Endothelial cell of umbilical vein (primary cell): ENCODE results near the gene ROCK2. TPM values are rescaled to one million over a fixed set of nuclear protein-coding genes. Genes with fewer than 3 reads are reported as not detected.
A peak's percentile ranks its signal among the peaks of the same experiment; 100 is the strongest.

ENCODE experiments used
- BruUV-seq: library from RNA; stranded (reverse); fragments of 400-500 nt; replicated peaks from 2 replicates; lab custom pipeline; 2021; lab: Mats Ljungman, UMichigan
- CTCF ChIA-PET: fragments of 300-600, 350-600 bp; sonication (Branson Sonifier 250); formaldehyde crosslinking; loops from one replicate; lab custom pipeline; 2021; ENCODE audit warnings: antibody characterized with exemption, inconsistent platforms; lab: Charles Lee
- POLR2A ChIA-PET: fragments of 300-600, 350-600 bp; sonication (Branson Sonifier 250); formaldehyde crosslinking; loops from one replicate; lab custom pipeline; 2021; ENCODE audit warnings: antibody characterized with exemption, inconsistent platforms; lab: Charles Lee
- DNase-seq: peaks from one replicate; pipeline ENCODE4 v3.0.0-alpha.2; 2011; ENCODE audit warnings: low read depth, low spot score
- FAIRE-seq: peaks from 2 replicates; lab custom pipeline; 2011; peaks lifted over from hg19 to GRCh38; lab: Jason Lieb, UNC
- H2AFZ ChIP-seq: 2 replicates; pipeline ENCODE4 v1.6.0; 2012; ENCODE audit warnings: low read depth, low read length, control low read depth, inconsistent platforms
- H3K27ac ChIP-seq: 2 replicates; pipeline ENCODE4 v1.5.1; 2011; ENCODE audit warnings: low read depth, mild to moderate bottlenecking, control low read depth, low read length, moderate library complexity; ENCODE audit not compliant: insufficient read depth
- H3K27me3 ChIP-seq, 2 experiments: 2 replicates each; pipeline versions ENCODE4 v1.6.0 to v1.6.1; 2011; ENCODE audit warnings: low read length in 2 of 2, mixed read lengths in 1 of 2; ENCODE audit not compliant: control insufficient read depth in 2 of 2, insufficient read depth in 2 of 2
- H3K36me3 ChIP-seq, 2 experiments: 2 replicates in 1 of 2; 3 replicates in 1 of 2; pipeline ENCODE4 v1.5.1; 2011; ENCODE audit warnings: low read length in 2 of 2, mild to moderate bottlenecking in 1 of 2, moderate library complexity in 1 of 2; ENCODE audit not compliant: control insufficient read depth in 2 of 2, insufficient read depth in 2 of 2; ENCODE audit errors: extremely low read depth in 1 of 2
- H3K4me1 ChIP-seq: 3 replicates; pipeline ENCODE4 v1.5.1; 2011; ENCODE audit warnings: mild to moderate bottlenecking, low read length; ENCODE audit not compliant: control insufficient read depth, insufficient read depth; ENCODE audit errors: extremely low read depth
- H3K4me2 ChIP-seq: 2 replicates; pipeline ENCODE4 v1.6.1; 2011; ENCODE audit warnings: low read length, control low read depth, mixed read lengths; ENCODE audit not compliant: insufficient read depth
- H3K4me3 ChIP-seq, 3 experiments: fragments of 200-600 bp in 1 of 3; sonication (generic), shearing (Covaris generic) in 1 of 3; replicated peaks in 1 of 3; 2 replicates each; pipeline ENCODE4 v1.5.1; 2011 to 2016; ENCODE audit warnings: control low read depth in 3 of 3, low read length in 3 of 3, mild to moderate bottlenecking in 2 of 3, inconsistent platforms in 1 of 3, low read depth in 1 of 3, moderate library complexity in 1 of 3; ENCODE audit not compliant: insufficient read depth in 1 of 3
- H3K79me2 ChIP-seq: 2 replicates; pipeline ENCODE4 v1.6.0; 2012; ENCODE audit warnings: low read length, inconsistent platforms; ENCODE audit not compliant: control insufficient read depth, insufficient read depth
- H3K9ac ChIP-seq: replicated peaks from 2 replicates; pipeline ENCODE3; 2011; ENCODE audit warnings: low read length, control low read depth; ENCODE audit not compliant: insufficient read depth; ENCODE audit errors: extremely low read depth
- H3K9me1 ChIP-seq: replicated peaks from 3 replicates; pipeline ENCODE4 v1.6.0; 2011; ENCODE audit warnings: mild to moderate bottlenecking, low read length; ENCODE audit not compliant: control insufficient read depth, insufficient read depth; ENCODE audit errors: extremely low read depth
- H3K9me3 ChIP-seq: replicated peaks from 2 replicates; pipeline ENCODE4 v1.5.1; 2012; ENCODE audit warnings: low read length, inconsistent platforms; ENCODE audit not compliant: control insufficient read depth, insufficient read depth
- H4K20me1 ChIP-seq: replicated peaks from 2 replicates; pipeline ENCODE3; 2011; ENCODE audit warnings: mild to moderate bottlenecking, low read length; ENCODE audit not compliant: control insufficient read depth, insufficient read depth; ENCODE audit errors: extremely low read depth
- EZH2 ChIP-seq: IDR thresholded peaks from 2 replicates; pipeline ENCODE4 v1.6.1; 2012; ENCODE audit warnings: borderline replicate concordance, low read depth, mild to moderate bottlenecking, moderate library complexity, low read length, inconsistent platforms; ENCODE audit not compliant: severe bottlenecking
- FOS ChIP-seq: IDR thresholded peaks from 2 replicates; pipeline ENCODE4 v1.6.1; 2011; ENCODE audit warnings: mild to moderate bottlenecking, low read length, moderate library complexity, borderline replicate concordance; ENCODE audit not compliant: insufficient read depth
- GATA2 ChIP-seq: IDR thresholded peaks from 2 replicates; pipeline ENCODE4 v1.7.0; 2011; ENCODE audit warnings: low read depth, mild to moderate bottlenecking, moderate library complexity, mixed read lengths, low read length; ENCODE audit not compliant: insufficient read length, insufficient read depth
- JUN ChIP-seq: IDR thresholded peaks from 2 replicates; pipeline ENCODE4 v1.6.1; 2011; ENCODE audit warnings: borderline replicate concordance, low read depth; ENCODE audit not compliant: insufficient read length, insufficient read depth
- MYC ChIP-seq: IDR thresholded peaks from one replicate; pipeline ENCODE4 v1.6.1; 2011; ENCODE audit warnings: mild to moderate bottlenecking, low read depth, low read length
- POLR2A ChIP-seq: IDR thresholded peaks from 2 replicates; pipeline ENCODE4 v1.6.1; 2012; ENCODE audit warnings: low read depth, mild to moderate bottlenecking, control low read depth, low read length
- dilution Hi-C: fragments of 300-500 bp; cut with MboI; formaldehyde crosslinking; loops from one replicate; pipeline ENCODE4 v1.15.0; 2019; ENCODE audit warnings: low sequenced_read_pairs; ENCODE audit not compliant: extremely low pct_ligation_motif_present
- intact Hi-C: fragments of 100-400 bp; cut with micrococcal nuclease; formaldehyde crosslinking; loops from one replicate; pipeline ENCODE4 v1.10.0; 2022
- polyA plus RNA-seq, 4 experiments: library from polyadenylated mRNA; depleted of rRNA in 3 of 4; stranded (reverse) in 3 of 4; unstranded in 1 of 4; fragments of >200 nt; gene quantifications; 2 replicates each; pipeline versions ENCODE4 v1.2.1 to v1.2.3, GENCODE V29; 2011 to 2012; ENCODE audit warnings: missing spikeins in 1 of 4
- total RNA-seq: library from RNA; stranded (reverse); gene quantifications from 2 replicates; pipeline ENCODE4 v1.2.3, GENCODE V29; 2021
- TF ChIP-seq, protein P1 (sequence below): IDR thresholded peaks from 2 replicates; pipeline ENCODE4 v1.6.1; 2011; ENCODE audit not compliant: insufficient read depth, insufficient read length
- TF ChIP-seq, protein P2 (sequence below), 2 donors: IDR thresholded peaks; 1 replicate in 1 of 2; 2 replicates in 1 of 2; pipeline ENCODE4 v1.5.1; 2011; ENCODE audit warnings: low read length in 2 of 2, mild to moderate bottlenecking in 2 of 2, moderate library complexity in 2 of 2, control low read depth in 1 of 2, inconsistent platforms in 1 of 2, low read depth in 1 of 2; ENCODE audit not compliant: insufficient read depth in 1 of 2; ENCODE audit errors: extremely low read depth in 1 of 2

ROCK2 gene
- total and polyA plus RNA-seq, 2 donors (not counting 3 experiments of a cell fraction or from before 2014, with no cell fraction given), result 5.2 to 56.5 TPM

DNA sequence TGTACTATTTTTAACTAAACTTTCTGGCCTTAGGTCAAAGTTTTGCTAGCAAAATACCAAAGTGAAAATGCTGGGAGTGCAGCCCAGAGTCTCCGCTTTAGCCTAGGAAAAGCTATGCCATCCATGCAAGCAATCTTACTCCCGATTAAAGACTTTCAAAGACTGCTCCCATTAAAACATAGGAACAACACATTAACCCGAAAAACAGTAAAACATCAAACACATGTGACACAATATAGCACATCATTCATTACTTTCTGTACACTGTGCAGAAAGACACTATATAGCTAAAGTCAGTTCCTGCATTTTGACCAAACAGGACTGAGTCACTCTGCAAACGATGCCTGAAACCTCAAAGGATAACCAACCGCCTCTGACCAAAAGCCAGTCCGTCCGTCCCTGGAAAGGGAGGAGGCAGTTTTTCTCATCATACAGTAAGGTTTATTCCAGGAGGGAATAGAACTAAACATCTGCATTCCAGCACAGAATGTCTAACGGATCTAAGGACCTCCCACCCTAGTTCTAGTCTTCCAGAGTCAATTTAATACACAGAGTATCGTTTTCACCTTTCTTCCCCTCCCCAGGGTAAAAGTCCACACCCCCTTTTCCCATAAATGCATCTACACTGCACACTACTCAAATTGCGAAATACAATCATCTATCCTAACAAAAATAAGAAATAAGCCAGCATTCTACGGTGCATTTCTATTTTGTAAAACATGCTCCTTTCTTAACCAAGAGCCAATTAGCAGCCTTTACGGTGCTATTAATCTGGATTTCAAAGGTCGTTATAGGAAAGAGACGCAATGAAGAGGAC is 1.7 kb downstream of the ROCK2 start:
- no peaks in the 10 kb centered on the region for H3K9me3 ChIP-seq
- ChIA-PET CTCF (interaction anchor here (0.7 to 5.2 kb wide), 9 partner anchors 33 to 510 kb away, joined by 3 to 67 read pairs (median 5); a partner anchor contains a TSS), POLR2A (no interaction called here)
- H3K4me2 ChIP-seq, result peak overlapping the region; percentile 97
- no peak overlapping the region for H2AFZ ChIP-seq
- peak overlapping the region; percentile 88 for H3K9ac ChIP-seq
- H3K79me2 ChIP-seq, result peaks cover 64% of the 10 kb centered on the region
- intact Hi-C loops, result loop anchor here (1.0 to 5.0 kb wide), 7 partner anchors 32 to 530 kb away; partner anchors contain the start of gene PDIA6
- TSS peak; percentile 19 for BruUV-seq
- peak overlapping the region; percentile 5 for H3K27ac ChIP-seq
- FAIRE-seq, result peak; percentile 92
- peaks cover 12% of the 10 kb centered on the region for H4K20me1 ChIP-seq
- TF ChIP-seq, protein P1, sequence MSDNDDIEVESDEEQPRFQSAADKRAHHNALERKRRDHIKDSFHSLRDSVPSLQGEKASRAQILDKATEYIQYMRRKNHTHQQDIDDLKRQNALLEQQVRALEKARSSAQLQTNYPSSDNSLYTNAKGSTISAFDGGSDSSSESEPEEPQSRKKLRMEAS, result no peak
- peak; percentile 60 for TF ChIP-seq FOS
- TF ChIP-seq MYC, result no peak
- no peak for TF ChIP-seq POLR2A
- TF ChIP-seq, protein P2, sequence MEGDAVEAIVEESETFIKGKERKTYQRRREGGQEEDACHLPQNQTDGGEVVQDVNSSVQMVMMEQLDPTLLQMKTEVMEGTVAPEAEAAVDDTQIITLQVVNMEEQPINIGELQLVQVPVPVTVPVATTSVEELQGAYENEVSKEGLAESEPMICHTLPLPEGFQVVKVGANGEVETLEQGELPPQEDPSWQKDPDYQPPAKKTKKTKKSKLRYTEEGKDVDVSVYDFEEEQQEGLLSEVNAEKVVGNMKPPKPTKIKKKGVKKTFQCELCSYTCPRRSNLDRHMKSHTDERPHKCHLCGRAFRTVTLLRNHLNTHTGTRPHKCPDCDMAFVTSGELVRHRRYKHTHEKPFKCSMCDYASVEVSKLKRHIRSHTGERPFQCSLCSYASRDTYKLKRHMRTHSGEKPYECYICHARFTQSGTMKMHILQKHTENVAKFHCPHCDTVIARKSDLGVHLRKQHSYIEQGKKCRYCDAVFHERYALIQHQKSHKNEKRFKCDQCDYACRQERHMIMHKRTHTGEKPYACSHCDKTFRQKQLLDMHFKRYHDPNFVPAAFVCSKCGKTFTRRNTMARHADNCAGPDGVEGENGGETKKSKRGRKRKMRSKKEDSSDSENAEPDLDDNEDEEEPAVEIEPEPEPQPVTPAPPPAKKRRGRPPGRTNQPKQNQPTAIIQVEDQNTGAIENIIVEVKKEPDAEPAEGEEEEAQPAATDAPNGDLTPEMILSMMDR (IDR thresholded peaks at IDR 0.05; ENCODE audit: extremely low read depth in 1 of 2, insufficient read depth in 1 of 2, low read depth in 1 of 2, low read length in 2 of 2), result no peak
- TF ChIP-seq JUN, result no peak
- no peak for TF ChIP-seq EZH2
- TF ChIP-seq GATA2, result no peak
- dilution Hi-C loops, result no loop called here
- peak overlapping the region; percentile 79 to 94 (median 92) for H3K4me3 ChIP-seq
- peak; percentile 64 for DNase-seq
- peaks cover 25% of the 10 kb centered on the region for H3K4me1 ChIP-seq
- H3K36me3 ChIP-seq, result no peaks in the 10 kb centered on the region
- H3K27me3 ChIP-seq, result no peaks in the 10 kb centered on the region
- H3K9me1 ChIP-seq, result no peaks in the 10 kb centered on the region
